H1 (cell line): ENCODE measurements around the gene ANAPC5. TPM values are rescaled to one million over a fixed set of nuclear protein-coding genes. Genes with fewer than 3 reads are reported as not detected.

Experiments
- CTCF ChIA-PET: fragments of 300-600 bp; sonication (Branson Sonifier 250); formaldehyde crosslinking; loops from one replicate; lab custom pipeline; 2021; ENCODE audit not compliant: partially characterized antibody; lab: Charles Lee
- POLR2A ChIA-PET: fragments of 300-600 bp; sonication (Branson Sonifier 250); formaldehyde crosslinking; loops from one replicate; lab custom pipeline; 2021; ENCODE audit warnings: inconsistent platforms; ENCODE audit not compliant: partially characterized antibody; lab: Charles Lee
- DNase-seq, 2 experiments: peaks; one replicate each; pipeline versions ENCODE4 v3.0.0 to v3.0.0-alpha.2; 2010 to 2022; ENCODE audit warnings: low spot score in 2 of 2, low read depth in 1 of 2, mixed read lengths in 1 of 2
- FAIRE-seq: peaks from 2 replicates; lab custom pipeline; 2011; peaks lifted over from hg19 to GRCh38; lab: Jason Lieb, UNC
- H2AFZ ChIP-seq: 2 replicates; pipeline ENCODE4 v1.8.1; 2012; ENCODE audit warnings: low read length, inconsistent platforms
- H2AK5ac ChIP-seq: 2 replicates; pipeline ENCODE4 v1.6.1; 2013; ENCODE audit warnings: low read depth, low read length
- H2BK120ac ChIP-seq: replicated peaks from 2 replicates; pipeline ENCODE3; 2013; ENCODE audit warnings: low read depth, low read length, inconsistent platforms
- H2BK12ac ChIP-seq: 2 replicates; pipeline ENCODE4 v1.6.1; 2013; ENCODE audit warnings: low read depth, low read length
- H2BK15ac ChIP-seq: 2 replicates; pipeline ENCODE4 v1.6.1; 2013; ENCODE audit warnings: low read length
- H2BK20ac ChIP-seq: 2 replicates; pipeline ENCODE4 v1.6.1; 2013; ENCODE audit warnings: low read length
- H2BK5ac ChIP-seq: 2 replicates; pipeline ENCODE4 v1.6.1; 2013; ENCODE audit warnings: low read depth, low read length
- H3K14ac ChIP-seq: 2 replicates; pipeline ENCODE4 v1.6.1; 2013; ENCODE audit warnings: inconsistent platforms; ENCODE audit not compliant: insufficient read length
- H3K18ac ChIP-seq: 2 replicates; pipeline ENCODE4 v1.6.1; 2013; ENCODE audit warnings: low read length; ENCODE audit errors: extremely low read depth
- H3K23ac ChIP-seq: 2 replicates; pipeline ENCODE4 v1.6.1; 2013; ENCODE audit warnings: inconsistent platforms; ENCODE audit not compliant: insufficient read length
- H3K23me2 ChIP-seq: 2 replicates; pipeline ENCODE4 v1.6.1; 2013; ENCODE audit warnings: low read depth, low read length
- H3K27ac ChIP-seq: 2 replicates; pipeline ENCODE4 v1.6.1; 2011; ENCODE audit warnings: low read depth, low read length, inconsistent platforms
- H3K27me3 ChIP-seq, 4 experiments: replicated peaks in 1 of 4; 1 replicate in 1 of 4; 2 replicates in 3 of 4; pipeline versions ENCODE4 v1.6.1 to v1.8.1; 2011 to 2013; ENCODE audit warnings: low read length in 3 of 4, mild to moderate bottlenecking in 3 of 4, inconsistent platforms in 2 of 4, mixed read lengths in 2 of 4, moderate library complexity in 1 of 4; ENCODE audit not compliant: control insufficient read depth in 3 of 4, insufficient read depth in 3 of 4; ENCODE audit errors: extremely low read depth in 1 of 4
- H3K36me3 ChIP-seq, 4 experiments: 2 replicates each; pipeline versions ENCODE4 v1.6.1 to v1.8.1; 2011 to 2013; ENCODE audit warnings: mild to moderate bottlenecking in 4 of 4, low read length in 3 of 4, moderate library complexity in 2 of 4, control low read depth in 1 of 4, inconsistent platforms in 1 of 4; ENCODE audit not compliant: insufficient read depth in 4 of 4, control insufficient read depth in 2 of 4
- H3K4ac ChIP-seq: replicated peaks from 2 replicates; pipeline ENCODE3; 2013; ENCODE audit warnings: low read length, low read depth, mixed read lengths, inconsistent platforms; ENCODE audit not compliant: insufficient read length
- H3K4me1 ChIP-seq, 4 experiments: replicated peaks in 1 of 4; 1 replicate in 1 of 4; 2 replicates in 3 of 4; pipeline versions ENCODE4 v1.6.1 to v1.8.1; 2011 to 2013; ENCODE audit warnings: low read length in 3 of 4, inconsistent platforms in 2 of 4, mixed read lengths in 1 of 4; ENCODE audit not compliant: insufficient read depth in 4 of 4, control insufficient read depth in 3 of 4
- H3K4me2 ChIP-seq, 2 experiments: 2 replicates each; pipeline versions ENCODE4 v1.6.1 to v1.8.1; 2011 to 2013; ENCODE audit warnings: low read depth in 2 of 2, low read length in 2 of 2, control low read depth in 1 of 2, inconsistent platforms in 1 of 2, mild to moderate bottlenecking in 1 of 2; ENCODE audit not compliant: insufficient read depth in 1 of 2
- H3K4me3 ChIP-seq, 4 experiments: fragments of 200-600, 300-600 bp in 1 of 4; sonication (generic), shearing (Covaris generic), sonication (Bioruptor Twin) in 1 of 4; 2 replicates each; pipeline versions ENCODE4 v1.5.1 to v1.8.1; 2011 to 2016; ENCODE audit warnings: low read length in 4 of 4, low read depth in 3 of 4, control low read depth in 2 of 4, inconsistent platforms in 2 of 4, mild to moderate bottlenecking in 2 of 4, mixed read lengths in 1 of 4, moderate library complexity in 1 of 4; ENCODE audit not compliant: insufficient read depth in 2 of 4; ENCODE audit errors: extremely low read depth in 1 of 4
- H3K56ac ChIP-seq: replicated peaks from 2 replicates; pipeline ENCODE3; 2013; ENCODE audit warnings: low read depth, mild to moderate bottlenecking, mixed read lengths, low read length, inconsistent platforms; ENCODE audit not compliant: insufficient read length
- H3K79me1 ChIP-seq: 2 replicates; pipeline ENCODE4 v1.6.1; 2013; ENCODE audit warnings: low read depth, low read length, control low read depth
- H3K79me2 ChIP-seq, 2 experiments: 2 replicates each; pipeline versions ENCODE4 v1.6.1 to v1.8.1; 2012 to 2013; ENCODE audit warnings: low read length in 2 of 2, mild to moderate bottlenecking in 2 of 2, inconsistent platforms in 1 of 2; ENCODE audit not compliant: insufficient read depth in 2 of 2, control insufficient read depth in 1 of 2
- H3K9ac ChIP-seq, 4 experiments: replicated peaks in 1 of 4; 1 replicate in 1 of 4; 2 replicates in 3 of 4; pipeline versions ENCODE4 v1.6.1 to v1.8.1; 2011 to 2013; ENCODE audit warnings: low read depth in 3 of 4, low read length in 3 of 4, control low read depth in 2 of 4, mild to moderate bottlenecking in 2 of 4, moderate library complexity in 2 of 4, inconsistent platforms in 1 of 4; ENCODE audit errors: extremely low read depth in 1 of 4
- H3K9me3 ChIP-seq, 2 experiments: 2 replicates each; pipeline versions ENCODE4 v1.6.1 to v1.8.1; 2012 to 2013; ENCODE audit warnings: mild to moderate bottlenecking in 2 of 2, moderate library complexity in 2 of 2, control low read depth in 1 of 2, inconsistent platforms in 1 of 2, low read depth in 1 of 2, low read length in 1 of 2, mixed read lengths in 1 of 2; ENCODE audit not compliant: insufficient read depth in 2 of 2
- H4K20me1 ChIP-seq, 2 experiments: replicated peaks in 1 of 2; 2 replicates each; pipeline versions ENCODE3 to v1.8.1; 2011 to 2013; ENCODE audit warnings: inconsistent platforms in 2 of 2, low read length in 2 of 2, mild to moderate bottlenecking in 1 of 2; ENCODE audit not compliant: insufficient read depth in 2 of 2, control insufficient read depth in 1 of 2
- H4K5ac ChIP-seq: 2 replicates; pipeline ENCODE4 v1.6.1; 2013; ENCODE audit warnings: low read length, low read depth, mixed read lengths, inconsistent platforms; ENCODE audit not compliant: insufficient read length
- H4K8ac ChIP-seq: 2 replicates; pipeline ENCODE4 v1.8.0; 2013; ENCODE audit warnings: mild to moderate bottlenecking, moderate library complexity, low read length, inconsistent platforms; ENCODE audit not compliant: insufficient read depth; ENCODE audit errors: extremely low read depth
- H4K91ac ChIP-seq: replicated peaks from 2 replicates; pipeline ENCODE3; 2013; ENCODE audit warnings: low read length, mixed read lengths, inconsistent platforms; ENCODE audit not compliant: insufficient read length
- ASH2L ChIP-seq: fragments of 200-600, 300-600 bp; sonication (generic); IDR thresholded peaks from one replicate; pipeline ENCODE4 v1.7.1; 2017; ENCODE audit warnings: low read length
- BRCA1 ChIP-seq: IDR thresholded peaks from 2 replicates; pipeline ENCODE4 v1.6.1; 2012; ENCODE audit warnings: low read depth, low read length, improper control_type of control experiment
- CBX8 ChIP-seq: fragments of 300-800, 300-1000 bp; sonication (generic); IDR thresholded peaks from 2 replicates; pipeline ENCODE4 v1.7.1; 2016; ENCODE audit warnings: low read depth, low read length, borderline replicate concordance
- CHD2 ChIP-seq: IDR thresholded peaks from 2 replicates; pipeline ENCODE4 v1.6.1; 2012; ENCODE audit warnings: low read length, improper control_type of control experiment
- CTBP2 ChIP-seq: IDR thresholded peaks from 2 replicates; pipeline ENCODE4 v1.7.0; 2011; ENCODE audit warnings: borderline replicate concordance, mild to moderate bottlenecking, moderate library complexity, mixed read lengths, low read length; ENCODE audit not compliant: insufficient read depth, insufficient read length
- GABPA ChIP-seq: IDR thresholded peaks from 2 replicates; pipeline ENCODE4 v1.6.1; 2011; ENCODE audit warnings: mild to moderate bottlenecking, low read length, moderate library complexity, borderline replicate concordance; ENCODE audit not compliant: insufficient read depth
- GTF2F1 ChIP-seq: IDR thresholded peaks from 2 replicates; pipeline ENCODE4 v1.6.1; 2012; ENCODE audit warnings: low read depth, low read length, improper control_type of control experiment, borderline replicate concordance
- MAFK ChIP-seq: IDR thresholded peaks from 2 replicates; pipeline ENCODE4 v1.6.1; 2012; ENCODE audit warnings: low read depth, mild to moderate bottlenecking, improper control_type of control experiment, low read length
- RXRA ChIP-seq: IDR thresholded peaks from 2 replicates; pipeline ENCODE4 v1.6.1; 2011; ENCODE audit warnings: low read depth, mild to moderate bottlenecking, low read length, moderate library complexity; ENCODE audit not compliant: insufficient read depth
- SAP30 ChIP-seq: fragments of 300-600 bp; sonication (generic); IDR thresholded peaks from 2 replicates; pipeline ENCODE4 v1.7.1; 2012; ENCODE audit warnings: low read length, moderate library complexity, mild to moderate bottlenecking, inconsistent platforms; ENCODE audit not compliant: insufficient read depth, insufficient replicate concordance
- SIX5 ChIP-seq: IDR thresholded peaks from 2 replicates; pipeline ENCODE4 v1.6.1; 2011; ENCODE audit warnings: mild to moderate bottlenecking, low read depth, low read length
- SP4 ChIP-seq: IDR thresholded peaks from 2 replicates; pipeline ENCODE4 v1.6.1; 2012; ENCODE audit warnings: low read length, inconsistent platforms
- USF2 ChIP-seq: IDR thresholded peaks from 2 replicates; pipeline ENCODE4 v1.6.1; 2011; ENCODE audit warnings: low read length, improper control_type of control experiment
- WGBS, 2 experiments: shearing (Covaris generic) in 1 of 2; methylation state at CpG; one replicate each; pipeline versions ENCODE4 v1.1.6 to v1.1.7; 2013 to 2015; ENCODE audit warnings: low lambda C conversion rate in 2 of 2, mixed read lengths in 2 of 2, inconsistent platforms in 1 of 2, low coverage in 1 of 2, missing lambda C conversion rate in 1 of 2; ENCODE audit not compliant: insufficient replicate concordance in 2 of 2, insufficient coverage in 1 of 2, insufficient read length in 1 of 2; ENCODE audit errors: extremely low coverage in 1 of 2, missing lambda C conversion rate in 1 of 2; 5-methylcytosine and 5-hydroxymethylcytosine counted together
- polyA plus RNA-seq, 7 experiments: library from polyadenylated mRNA; depleted of rRNA in 3 of 7; stranded (reverse) in 5 of 7; unstranded in 2 of 7; fragments of >200 nt in 5 of 7; fragments of 200-250 nt in 2 of 7; gene quantifications; 1 replicate in 5 of 7; 2 replicates in 1 of 7; 4 replicates in 1 of 7; pipeline versions ENCODE4 v1.2.1 to v1.2.3, GENCODE V29; 2011 to 2013; ENCODE audit warnings: missing spikeins in 2 of 7, mixed read lengths in 2 of 7
- total RNA-seq: library from RNA; stranded (reverse); fragmentation: NEBNext Ultra II Directional; extraction: Animal tissue kit (Norgen Biotek cat#: 25700); gene quantifications from 2 replicates; pipeline ENCODE4 v1.2.1, GENCODE V29; 2021

The ANAPC5 gene
- total and polyA plus RNA-seq, 2 of the 8 experiments (the other 6 are each of a cell fraction or from before 2014, with no cell fraction given), result 103 to 127 TPM

GRCh38 chr12:121260091-121260490 lies 92.1 kb downstream of the ANAPC5 start:
- Histone ChIP-seq H3K79me1 (no peaks in the 10 kb centered on the region), H2BK120ac (no peak overlapping the region), H2AK5ac (no peak overlapping the region), H3K9me3 (no peaks in the 10 kb centered on the region), H2BK20ac (no peak overlapping the region), H3K4me2 (no peak overlapping the region), H3K9ac (no peak overlapping the region), H4K91ac (no peak overlapping the region), H3K79me2 (no peaks in the 10 kb centered on the region), H4K5ac (no peak overlapping the region), H3K56ac (no peak overlapping the region), H3K4me3 (no peak overlapping the region), H4K20me1 (no peaks in the 10 kb centered on the region), H3K36me3 (peaks cover 3 to 12% (median 9%) of the 10 kb centered on the region in 4 experiments; a peak in 5 of 8 replicates), H2BK15ac (no peak overlapping the region), H3K14ac (no peak overlapping the region), H4K8ac (no peak overlapping the region), H2BK5ac (no peak overlapping the region), H3K4me1 (no peaks in the 10 kb centered on the region), H3K27me3 (no peaks in the 10 kb centered on the region), H2AFZ (no peak overlapping the region), H3K27ac (no peak overlapping the region), H3K23me2 (no peaks in the 10 kb centered on the region), H3K4ac (no peak overlapping the region), H3K18ac (no peak overlapping the region), H2BK12ac (no peak overlapping the region), H3K23ac (no peak overlapping the region)
- DNase-seq, result no peak
- WGBS, 2 experiments, result 91% methylated on average over 7 of the region's 7 CpGs; no CpG with 5 or more reads in 1 of the 2 experiments
- FAIRE-seq, result no peak
- CTCF ChIA-PET, result no interaction called here
- POLR2A ChIA-PET, result interaction anchor here (0.6 kb wide), 1 partner anchor 747 kb away, joined by 3 read pairs; no protein-coding TSS in a partner anchor
- TF ChIP-seq CTBP2 (no peak), GTF2F1 (no peak), BRCA1 (no peak), CBX8 (no peak), CHD2 (no peak), USF2 (no peak), SIX5 (no peak), ASH2L (no peak), RXRA (no peak), SP4 (no peak), GABPA (no peak), SAP30 (no peak), MAFK (no peak)
